Measurements from ENCODE around the gene NPTXR. TPM values are rescaled to one million over a fixed set of nuclear protein-coding genes. Genes with fewer than 3 reads are reported as not detected.

The NPTXR gene
- total RNA-seq, 1 experiment from 2014 or later: 12.8 TPM

- intact Hi-C loops (cut with micrococcal nuclease): no loop called here
- DNase-seq (ENCODE audit: low read depth, low spot score): no peak
- no peaks in the 10 kb centered on the region for H3K79me2 ChIP-seq (ENCODE audit: insufficient read depth, low read length)
- ChIA-PET POLR2A (no interaction called here), CTCF (no interaction called here), RAD21 (ENCODE audit: low non-redundant PET in 1 of 2, low total read pairs in 2 of 2, uncharacterized antibody in 2 of 2, unreplicated experiment in 2 of 2) (no interaction called here)
- H3K9me2 ChIP-seq (ENCODE audit: insufficient read depth): no peaks in the 10 kb centered on the region
- no peak overlapping the region for H3K4me3 ChIP-seq (replicated peaks in 1 of 2; ENCODE audit: low read depth in 1 of 2, low read length in 2 of 2)
- H3K36me3 ChIP-seq (ENCODE audit: control insufficient read depth in 1 of 2, insufficient read depth in 2 of 2, low read length in 2 of 2): no peaks in the 10 kb centered on the region
- no TSS peak for BruUV-seq (replicated peaks)
- no peak overlapping the region for H3K4me2 ChIP-seq (ENCODE audit: low read length)
- H3K27ac ChIP-seq (ENCODE audit: low read depth, low read length): no peak overlapping the region
- H3K9me3 ChIP-seq (ENCODE audit: control insufficient read depth in 1 of 2, insufficient read depth in 1 of 2, low read depth in 1 of 2, low read length in 2 of 2): no peaks in the 10 kb centered on the region
- no peak for ATAC-seq
- peaks cover 10% of the 10 kb centered on the region; the same call in 1 of the 2 replicates for H3K27me3 ChIP-seq (ENCODE audit: insufficient read depth, low read length)
- no peak overlapping the region for H3K9ac ChIP-seq (ENCODE audit: low read length)
- TF ChIP-seq POLR2AphosphoS5 (IDR thresholded peaks at IDR 0.05; ENCODE audit: low read depth, low read length) (no peak), ZFX (IDR thresholded peaks at IDR 0.05) (no peak), ZBTB33 (IDR thresholded peaks at IDR 0.05; ENCODE audit: extremely low read depth, insufficient replicate concordance, low read length) (no peak), RAD21 (IDR thresholded peaks at IDR 0.05; ENCODE audit: low read depth) (no peak), ZNF274 (IDR thresholded peaks at IDR 0.05; ENCODE audit: low read depth, low read length) (no peak), EGR1 (IDR thresholded peaks at IDR 0.05; ENCODE audit: low read depth) (no peak), MAX (IDR thresholded peaks at IDR 0.05) (no peak), CTCF (IDR thresholded peaks at IDR 0.05 in 2 of 3, conservative IDR thresholded peaks at IDR 0.05 in 1 of 3; ENCODE audit: borderline replicate concordance in 1 of 3, insufficient read depth in 1 of 3, low read depth in 2 of 3, low read length in 2 of 3) (no peak), REST (IDR thresholded peaks at IDR 0.05; ENCODE audit: low read depth) (no peak), SIN3A (IDR thresholded peaks at IDR 0.05; ENCODE audit: low read depth) (no peak), CEBPB (IDR thresholded peaks at IDR 0.05; ENCODE audit: low read depth) (no peak), FOSL1 (IDR thresholded peaks at IDR 0.05; ENCODE audit: low read depth) (no peak)
- H2AFZ ChIP-seq (ENCODE audit: low read depth, low read length, poor library complexity, severe bottlenecking): no peak overlapping the region
- no peaks in the 10 kb centered on the region for H4K20me1 ChIP-seq (ENCODE audit: insufficient read depth)
- no peaks in the 10 kb centered on the region for H3K4me1 ChIP-seq (ENCODE audit: control insufficient read depth in 1 of 2, insufficient read depth in 2 of 2, low read length in 2 of 2)
These were observed 28.0 kb downstream of the NPTXR start for GRCh38 chr22:38815842-38816241.

Data from HCT116 (cell line).